Mesenchymal stem cell (in vitro differentiated cells and primary cell): Measurements from ENCODE around the gene TBCE.
A peak's percentile ranks its signal among the peaks of the same experiment; 100 is the strongest.

Experiments
- DNase-seq: peaks from one replicate; pipeline ENCODE4 v3.0.0-alpha.2; 2013
- H2AFZ ChIP-seq: one replicate; pipeline ENCODE4 v1.6.1; 2013; ENCODE audit warnings: low read depth, mild to moderate bottlenecking, control low read depth, inconsistent platforms, low read length, moderate library complexity
- H2AK5ac ChIP-seq: 2 replicates; pipeline ENCODE4 v1.6.1; 2013; ENCODE audit warnings: low read length, moderate library complexity, mild to moderate bottlenecking, inconsistent platforms; ENCODE audit not compliant: severe bottlenecking
- H2BK120ac ChIP-seq: one replicate; pipeline ENCODE4 v1.6.1; 2013; ENCODE audit warnings: low read depth, mild to moderate bottlenecking, inconsistent platforms, low read length, moderate library complexity
- H2BK12ac ChIP-seq, 2 experiments: one replicate each; pipeline ENCODE4 v1.6.1; 2013; ENCODE audit warnings: inconsistent platforms in 2 of 2, low read length in 2 of 2, mild to moderate bottlenecking in 2 of 2, moderate library complexity in 2 of 2, control low read depth in 1 of 2
- H2BK15ac ChIP-seq: one replicate; pipeline ENCODE4 v1.6.1; 2013; ENCODE audit warnings: mild to moderate bottlenecking, low read depth, inconsistent platforms; ENCODE audit not compliant: poor library complexity, severe bottlenecking
- H2BK5ac ChIP-seq: 2 replicates; pipeline ENCODE4 v1.6.1; 2013; ENCODE audit warnings: low read depth, mild to moderate bottlenecking, low read length, control low read depth, inconsistent platforms; ENCODE audit not compliant: poor library complexity, severe bottlenecking
- H3K14ac ChIP-seq, 2 experiments: one replicate each; pipeline ENCODE4 v1.6.1; 2013; ENCODE audit warnings: inconsistent platforms in 2 of 2, low read length in 2 of 2, control low read depth in 1 of 2, mild to moderate bottlenecking in 1 of 2, moderate library complexity in 1 of 2
- H3K18ac ChIP-seq, 2 experiments: one replicate each; pipeline ENCODE4 v1.6.1; 2013; ENCODE audit warnings: inconsistent platforms in 2 of 2, low read length in 2 of 2, control low read depth in 1 of 2, low read depth in 1 of 2, mild to moderate bottlenecking in 1 of 2
- H3K23ac ChIP-seq, 2 experiments: one replicate each; pipeline ENCODE4 v1.6.1; 2013; ENCODE audit warnings: inconsistent platforms in 2 of 2, low read length in 2 of 2, mild to moderate bottlenecking in 2 of 2, moderate library complexity in 2 of 2, control low read depth in 1 of 2
- H3K27ac ChIP-seq: 2 replicates; pipeline ENCODE4 v1.5.1; 2013; ENCODE audit warnings: mild to moderate bottlenecking, moderate library complexity, low read length, control low read depth, inconsistent platforms; ENCODE audit not compliant: poor library complexity, severe bottlenecking
- H3K27me3 ChIP-seq, 2 experiments: 2 replicates each; pipeline versions ENCODE4 v1.6.1 to v1.7.0; 2013; ENCODE audit warnings: low read length in 2 of 2, mild to moderate bottlenecking in 2 of 2, moderate library complexity in 2 of 2, control low read depth in 1 of 2, inconsistent platforms in 1 of 2; ENCODE audit not compliant: control insufficient read depth in 1 of 2, insufficient read depth in 1 of 2
- H3K36me3 ChIP-seq, 2 experiments: 2 replicates each; pipeline versions ENCODE4 v1.6.1 to v1.7.0; 2013; ENCODE audit warnings: low read length in 2 of 2, control low read depth in 1 of 2, inconsistent platforms in 1 of 2, low read depth in 1 of 2, mild to moderate bottlenecking in 1 of 2; ENCODE audit not compliant: insufficient read depth in 2 of 2, control insufficient read depth in 1 of 2
- H3K4ac ChIP-seq, 2 experiments: one replicate each; pipeline ENCODE4 v1.6.1; 2013; ENCODE audit warnings: inconsistent platforms in 2 of 2, low read length in 2 of 2, mild to moderate bottlenecking in 2 of 2, moderate library complexity in 2 of 2, control low read depth in 1 of 2, low read depth in 1 of 2
- H3K4me1 ChIP-seq: 2 replicates; pipeline ENCODE4 v1.6.1; 2013; ENCODE audit warnings: low read depth, low read length, control low read depth; ENCODE audit not compliant: control insufficient read depth, insufficient read depth
- H3K4me2 ChIP-seq: 2 replicates; pipeline ENCODE4 v1.6.1; 2013; ENCODE audit warnings: low read length, mild to moderate bottlenecking, inconsistent platforms; ENCODE audit not compliant: poor library complexity, severe bottlenecking
- H3K4me3 ChIP-seq, 2 experiments: 2 replicates each; pipeline versions ENCODE4 v1.5.1 to v1.7.0; 2013; ENCODE audit warnings: low read length in 2 of 2, mild to moderate bottlenecking in 2 of 2, control low read depth in 1 of 2, low read depth in 1 of 2; ENCODE audit not compliant: insufficient read depth in 1 of 2
- H3K79me1 ChIP-seq: replicated peaks from 2 replicates; pipeline ENCODE4 v1.6.1; 2013; ENCODE audit warnings: mild to moderate bottlenecking, control low read depth, low read length, inconsistent platforms; ENCODE audit not compliant: poor library complexity, severe bottlenecking
- H3K9ac ChIP-seq: 2 replicates; pipeline ENCODE4 v1.7.0; 2013; ENCODE audit warnings: mild to moderate bottlenecking, low read length, moderate library complexity
- H3K9me3 ChIP-seq: 2 replicates; pipeline ENCODE4 v1.7.0; 2013; ENCODE audit warnings: mild to moderate bottlenecking, low read length; ENCODE audit not compliant: control insufficient read depth
- H4K8ac ChIP-seq: one replicate; pipeline ENCODE4 v1.6.1; 2013; ENCODE audit warnings: inconsistent platforms, mild to moderate bottlenecking, low read length, moderate library complexity
- H4K91ac ChIP-seq: one replicate; pipeline ENCODE4 v1.6.1; 2013; ENCODE audit warnings: mild to moderate bottlenecking, low read length, inconsistent platforms
- WGBS: methylation state at CpG from one replicate; pipeline ENCODE4 v1.1.7; 2013; ENCODE audit warnings: mixed read lengths; 5-methylcytosine and 5-hydroxymethylcytosine counted together

The TBCE gene

DNA sequence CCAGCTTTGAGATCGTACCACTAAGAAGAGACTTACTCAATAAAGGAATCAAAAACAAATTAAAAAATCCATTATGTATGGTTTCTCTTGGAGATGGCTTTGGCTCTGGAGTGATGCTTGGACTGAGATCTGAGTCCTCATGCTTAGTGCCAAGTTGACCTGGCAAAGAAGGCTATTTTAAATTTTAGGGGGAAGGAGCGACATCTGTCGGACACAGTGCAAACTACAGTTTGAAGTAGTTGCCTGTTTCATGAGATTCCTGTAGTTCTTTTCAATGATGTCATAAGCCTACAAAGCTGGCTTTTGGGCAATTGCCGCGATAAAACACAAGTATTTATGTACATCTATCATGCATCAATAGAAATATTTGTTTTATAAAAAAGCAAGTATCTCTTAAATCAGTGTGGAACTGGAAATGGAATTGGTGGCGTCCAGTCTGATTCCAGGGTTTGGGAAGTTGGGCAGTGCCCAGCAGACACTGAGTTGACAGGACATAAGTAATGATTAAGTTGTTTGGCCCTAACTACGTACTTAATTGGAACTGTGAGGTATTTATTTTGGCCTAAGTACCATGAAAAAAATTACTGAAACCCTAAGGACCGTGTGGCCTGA lies 50.0 kb downstream of the TBCE start:
- peak; percentile 79 for DNase-seq
- H2BK120ac ChIP-seq, result no peak overlapping the region
- H4K91ac ChIP-seq, result no peak overlapping the region
- H3K27ac ChIP-seq, result no peak overlapping the region
- H3K27me3 ChIP-seq, result no peaks in the 10 kb centered on the region
- H3K4ac ChIP-seq, result no peak overlapping the region
- no peak overlapping the region for H3K18ac ChIP-seq
- no peak overlapping the region for H2AK5ac ChIP-seq
- H3K79me1 ChIP-seq, result peaks cover 32% of the 10 kb centered on the region
- no peak overlapping the region for H3K23ac ChIP-seq
- peaks cover 8 to 30% of the 10 kb centered on the region in 2 experiments for H3K36me3 ChIP-seq
- no peak overlapping the region for H3K4me3 ChIP-seq
- no peak overlapping the region for H3K4me2 ChIP-seq
- H3K9me3 ChIP-seq, result no peaks in the 10 kb centered on the region
- 49% methylated on average over 4 of the region's 8 CpGs for WGBS
- peaks cover 3% of the 10 kb centered on the region for H3K4me1 ChIP-seq
- no peak overlapping the region for H2BK12ac ChIP-seq
- H2BK15ac ChIP-seq, result no peak overlapping the region
- no peak overlapping the region for H3K14ac ChIP-seq
- H3K9ac ChIP-seq, result peak overlapping the region; percentile 58
- no peak overlapping the region for H2AFZ ChIP-seq
- no peak overlapping the region for H4K8ac ChIP-seq
- H2BK5ac ChIP-seq, result no peak overlapping the region

DNA sequence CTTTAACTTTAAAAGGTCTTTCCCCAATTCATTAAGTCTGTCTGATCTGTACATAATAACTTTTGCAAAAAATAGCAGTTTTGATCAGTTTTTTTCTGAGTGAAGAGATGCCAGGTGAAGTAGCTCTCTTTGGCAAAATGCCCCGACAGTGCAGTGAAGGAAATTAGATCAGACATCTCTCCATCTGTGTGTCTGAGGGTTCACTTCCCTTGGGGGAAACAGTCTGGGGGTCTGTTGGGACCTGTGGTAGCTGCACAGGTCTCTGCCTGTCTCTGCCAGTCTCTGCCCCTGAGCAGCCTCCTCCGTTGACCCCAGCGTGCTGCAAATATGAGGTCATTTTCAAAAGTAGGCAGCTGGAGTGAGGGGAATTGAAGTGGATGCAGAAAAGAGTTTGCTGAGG lies 54.5 kb downstream of the TBCE start:
- no peaks in the 10 kb centered on the region for H3K27me3 ChIP-seq
- H3K9me3 ChIP-seq, result no peaks in the 10 kb centered on the region
- DNase-seq, result no peak
- H3K14ac ChIP-seq, result no peak overlapping the region
- no peak overlapping the region for H4K91ac ChIP-seq
- no peak overlapping the region for H3K4me2 ChIP-seq
- H3K18ac ChIP-seq, result no peak overlapping the region
- peaks cover 49% of the 10 kb centered on the region for H3K79me1 ChIP-seq
- H3K36me3 ChIP-seq, result peaks cover 13 to 15% of the 10 kb centered on the region in 2 experiments
- no peak overlapping the region for H2BK5ac ChIP-seq
- H2AK5ac ChIP-seq, result no peak overlapping the region
- H2AFZ ChIP-seq, result no peak overlapping the region
- H2BK120ac ChIP-seq, result no peak overlapping the region
- H4K8ac ChIP-seq, result no peak overlapping the region
- no peak overlapping the region for H3K9ac ChIP-seq
- H3K4ac ChIP-seq, result no peak overlapping the region
- no peak overlapping the region for H3K23ac ChIP-seq
- WGBS, result 93% methylated on average over 3 of the region's 3 CpGs
- no peak overlapping the region for H2BK12ac ChIP-seq
- H3K27ac ChIP-seq, result no peak overlapping the region
- no peak overlapping the region for H3K4me3 ChIP-seq
- peaks cover 7% of the 10 kb centered on the region for H3K4me1 ChIP-seq
- no peak overlapping the region for H2BK15ac ChIP-seq

DNA sequence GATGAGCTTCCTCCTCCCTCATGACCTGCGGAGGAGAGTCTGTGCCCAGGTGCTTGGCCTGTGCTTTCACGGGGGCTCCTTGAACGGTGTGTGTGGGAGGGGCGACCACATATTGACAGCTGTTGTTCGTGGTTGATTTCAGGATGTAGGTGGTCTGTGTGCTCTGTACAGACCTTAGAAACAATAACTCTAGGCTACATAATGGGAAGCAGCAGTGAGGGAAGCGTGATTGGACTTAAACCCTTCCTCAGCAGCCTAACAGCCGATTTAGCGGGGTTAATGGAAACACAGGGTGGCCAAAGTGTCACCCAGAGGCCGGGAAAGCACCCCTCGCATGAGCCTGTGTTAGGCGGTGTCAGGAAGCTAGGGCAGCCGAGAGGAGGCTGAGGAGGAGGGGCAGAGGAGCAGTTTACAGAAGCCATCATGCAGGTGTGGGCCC lies 56.0 kb downstream of the TBCE start:
- peak overlapping the region; percentile 47 for H4K8ac ChIP-seq
- H3K23ac ChIP-seq, result no peak overlapping the region
- no peak for DNase-seq
- H3K27me3 ChIP-seq, result no peaks in the 10 kb centered on the region
- WGBS, result 80% methylated on average over 11 of the region's 12 CpGs
- no peak overlapping the region for H3K4me3 ChIP-seq
- no peak overlapping the region for H2BK15ac ChIP-seq
- H2BK5ac ChIP-seq, result no peak overlapping the region
- H3K79me1 ChIP-seq, result peaks cover 48% of the 10 kb centered on the region
- H3K4me2 ChIP-seq, result no peak overlapping the region
- no peak overlapping the region for H4K91ac ChIP-seq
- no peak overlapping the region for H2AFZ ChIP-seq
- H3K9ac ChIP-seq, result no peak overlapping the region
- no peak overlapping the region for H3K4ac ChIP-seq
- H2BK120ac ChIP-seq, result no peak overlapping the region
- no peak overlapping the region for H2AK5ac ChIP-seq
- no peak overlapping the region for H2BK12ac ChIP-seq
- no peak overlapping the region for H3K14ac ChIP-seq
- H3K4me1 ChIP-seq, result peaks cover 5% of the 10 kb centered on the region
- peaks cover 15% of the 10 kb centered on the region in 2 experiments for H3K36me3 ChIP-seq
- no peaks in the 10 kb centered on the region for H3K9me3 ChIP-seq
- no peak overlapping the region for H3K18ac ChIP-seq
- no peak overlapping the region for H3K27ac ChIP-seq

DNA sequence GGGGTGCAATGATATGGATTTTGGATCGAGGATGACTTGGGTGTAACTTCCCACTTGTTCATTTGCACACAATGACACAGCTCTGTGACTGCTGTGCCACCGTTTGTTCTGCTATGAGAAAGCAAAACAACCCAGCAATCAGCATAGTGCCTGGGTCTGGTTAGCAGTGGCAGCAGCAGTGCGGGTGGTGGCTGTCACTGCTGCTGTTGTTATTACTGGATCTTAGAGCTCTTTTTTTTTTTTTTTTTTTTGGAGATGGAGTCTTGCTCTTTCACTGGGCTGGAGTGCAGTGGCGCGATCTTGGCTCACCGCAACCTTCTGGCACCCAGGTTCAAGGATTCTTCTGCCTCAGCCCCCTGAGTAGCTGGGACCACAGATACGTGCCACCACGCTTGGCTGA lies 56.9 kb downstream of the TBCE start:
- H3K9ac ChIP-seq, result no peak overlapping the region
- no peak overlapping the region for H2AK5ac ChIP-seq
- H3K27me3 ChIP-seq, result no peaks in the 10 kb centered on the region
- H2BK12ac ChIP-seq, result no peak overlapping the region
- no peak overlapping the region for H3K4me3 ChIP-seq
- H2BK15ac ChIP-seq, result no peak overlapping the region
- no peak overlapping the region for H2BK5ac ChIP-seq
- H2BK120ac ChIP-seq, result no peak overlapping the region
- H3K27ac ChIP-seq, result no peak overlapping the region
- no peak overlapping the region for H4K8ac ChIP-seq
- no peak overlapping the region for H4K91ac ChIP-seq
- H3K4me2 ChIP-seq, result no peak overlapping the region
- H2AFZ ChIP-seq, result no peak overlapping the region
- no peak overlapping the region for H3K4ac ChIP-seq
- 91% methylated on average over 6 of the region's 8 CpGs for WGBS
- no peak for DNase-seq
- H3K79me1 ChIP-seq, result peaks cover 46% of the 10 kb centered on the region
- no peak overlapping the region for H3K14ac ChIP-seq
- peaks cover 7% of the 10 kb centered on the region for H3K4me1 ChIP-seq
- no peaks in the 10 kb centered on the region for H3K9me3 ChIP-seq
- H3K18ac ChIP-seq, result no peak overlapping the region
- no peak overlapping the region for H3K23ac ChIP-seq
- peaks cover 12 to 15% of the 10 kb centered on the region in 2 experiments for H3K36me3 ChIP-seq
